GM12878 (cell line): ENCODE results near the gene MAN1A1. TPM values are rescaled to one million over a fixed set of nuclear protein-coding genes. Genes with fewer than 3 reads are reported as not detected.
A peak's percentile ranks its signal among the peaks of the same experiment; 100 is the strongest.

ENCODE experiments used
- ATAC-seq: fragments of 200-7000 bp; cut with Tn5 transposase; 3 replicates; pipeline ENCODE4 v1.9.1; 2020; ENCODE audit warnings: mild to moderate bottlenecking, moderate library complexity
- BruUV-seq: library from RNA; stranded (reverse); fragments of 400-500 nt; replicated peaks from 2 replicates; lab custom pipeline; 2021; lab: Mats Ljungman, UMichigan
- CTCF ChIA-PET: fragments of 300-600 bp; sonication (Branson Sonifier 250); formaldehyde crosslinking; extraction: SDS; loops from one replicate; lab custom pipeline; 2021; ENCODE audit warnings: inconsistent platforms; lab: Yijun Ruan, JAX
- POLR2A ChIA-PET: fragments of 350-600 bp; formaldehyde crosslinking; extraction: SDS; loops from one replicate; lab custom pipeline; 2021; ENCODE audit warnings: inconsistent platforms; lab: Charles Lee
- RAD21 ChIA-PET: fragments of 300-600 bp; sonication (Branson Sonifier 250); formaldehyde crosslinking; loops from one replicate; lab custom pipeline; 2023; ENCODE audit warnings: antibody characterized with exemption; ENCODE audit not compliant: unreplicated experiment; lab: Charles Lee
- SMC1A ChIA-PET: fragments of 300-600 bp; sonication (Branson Sonifier 250); formaldehyde crosslinking; loops from one replicate; lab custom pipeline; 2023; ENCODE audit not compliant: unreplicated experiment, uncharacterized antibody; lab: Charles Lee
- DNase-seq: peaks from one replicate; pipeline ENCODE4 v3.0.0-alpha.2; 2011; ENCODE audit warnings: low read depth, low spot score
- FAIRE-seq: peaks from 3 replicates; lab custom pipeline; 2011; peaks lifted over from hg19 to GRCh38; lab: Jason Lieb, UNC
- H2AFZ ChIP-seq: 2 replicates; pipeline ENCODE4 v1.6.0; 2011; ENCODE audit warnings: low read depth, low read length, control low read depth; ENCODE audit not compliant: control insufficient read depth
- H3K27ac ChIP-seq: 2 replicates; pipeline ENCODE4 v1.5.1; 2011; ENCODE audit warnings: control low read depth; ENCODE audit not compliant: control insufficient read depth, insufficient read depth
- H3K27me3 ChIP-seq, 2 experiments: replicated peaks in 1 of 2; 2 replicates each; pipeline versions ENCODE4 v1.6.0 to v1.6.1; 2011; ENCODE audit warnings: low read length in 1 of 2; ENCODE audit not compliant: control insufficient read depth in 2 of 2, insufficient read depth in 2 of 2
- H3K36me3 ChIP-seq, 2 experiments: 2 replicates each; pipeline ENCODE4 v1.5.1; 2011; ENCODE audit warnings: low read length in 1 of 2; ENCODE audit not compliant: control insufficient read depth in 2 of 2, insufficient read depth in 2 of 2
- H3K4me1 ChIP-seq: 2 replicates; pipeline ENCODE4 v1.6.1; 2011; ENCODE audit warnings: mild to moderate bottlenecking, low read length, moderate library complexity, mixed read lengths; ENCODE audit not compliant: control insufficient read depth, insufficient read depth
- H3K4me2 ChIP-seq: 2 replicates; pipeline ENCODE4 v1.6.0; 2011; ENCODE audit warnings: control low read depth; ENCODE audit not compliant: control insufficient read depth, insufficient read depth
- H3K4me3 ChIP-seq: fragments of 200-600 bp; sonication (generic); 2 replicates; pipeline ENCODE4 v1.5.1; 2016
- H3K79me2 ChIP-seq: 2 replicates; pipeline ENCODE4 v1.6.0; 2011; ENCODE audit warnings: low read length; ENCODE audit not compliant: control insufficient read depth, insufficient read depth
- H3K9ac ChIP-seq: 2 replicates; pipeline ENCODE4 v1.8.0; 2011; ENCODE audit warnings: low read length, control low read depth, mixed read lengths; ENCODE audit not compliant: control insufficient read depth, insufficient read depth
- H3K9me3 ChIP-seq: replicated peaks from 3 replicates; pipeline ENCODE4 v1.5.1; 2011; ENCODE audit warnings: mild to moderate bottlenecking, low read length; ENCODE audit not compliant: control insufficient read depth, insufficient read depth
- H4K20me1 ChIP-seq: 2 replicates; pipeline ENCODE4 v1.6.0; 2011; ENCODE audit not compliant: control insufficient read depth, insufficient read depth
- IKZF2 ChIP-seq, 2 experiments: fragments of 450-650 bp; IDR thresholded peaks; 2 replicates each; pipeline ENCODE4 v1.6.1; 2017; ENCODE audit warnings: mild to moderate bottlenecking in 2 of 2, moderate library complexity in 2 of 2
- IRF4 ChIP-seq: IDR thresholded peaks from 2 replicates; pipeline ENCODE4 v1.6.1; 2011; ENCODE audit warnings: low read depth, low read length
- NR2C2 ChIP-seq: IDR thresholded peaks from 2 replicates; pipeline ENCODE4 v1.6.1; 2011; ENCODE audit warnings: borderline replicate concordance, low read depth; ENCODE audit not compliant: control insufficient read depth, insufficient read length
- RUNX3 ChIP-seq: IDR thresholded peaks from 2 replicates; pipeline ENCODE4 v1.6.1; 2012; ENCODE audit warnings: low read length, inconsistent platforms
- SPI1 ChIP-seq: IDR thresholded peaks from 2 replicates; pipeline ENCODE4 v1.6.1; 2011; ENCODE audit warnings: low read depth, mild to moderate bottlenecking, low read length, moderate library complexity, borderline replicate concordance; ENCODE audit not compliant: insufficient read depth
- STAT3 ChIP-seq: IDR thresholded peaks from 2 replicates; pipeline ENCODE4 v1.6.1; 2011; ENCODE audit warnings: low read depth, low read length, improper control_type of control experiment
- WGBS: methylation state at CpG from one replicate; pipeline ENCODE4 v1.1.6; 2016; ENCODE audit warnings: low lambda C conversion rate; ENCODE audit not compliant: insufficient replicate concordance, insufficient coverage; ENCODE audit errors: missing lambda C conversion rate; 5-methylcytosine and 5-hydroxymethylcytosine counted together
- in situ Hi-C: fragments of 300-500 bp; cut with MboI; formaldehyde crosslinking; loops from 9 replicates; pipeline ENCODE4 v1.14.3; 2018; ENCODE audit warnings: mixed read lengths
- intact Hi-C: fragments of 100-400 bp; cut with micrococcal nuclease; formaldehyde crosslinking; loops from one replicate; pipeline ENCODE4 v1.14.2; 2022; ENCODE audit not compliant: unreplicated experiment
- polyA plus RNA-seq, 11 experiments: library from polyadenylated mRNA; depleted of rRNA in 4 of 11; unstranded in 6 of 11; stranded (reverse) in 5 of 11; fragments of >200 nt; fragmentation: Nextera tagmentation in 4 of 11; fragmentation: Illumina TruSeq in 1 of 11; extraction: Ambion mirVana in 4 of 11; extraction: Trizol in 1 of 11; gene quantifications; 1 replicate in 1 of 11; 2 replicates in 10 of 11; pipeline versions ENCODE4 v1.2.1 to v1.2.3, GENCODE V29; 2011 to 2016; ENCODE audit warnings: inconsistent platforms in 2 of 11, missing spikeins in 2 of 11, low read depth in 1 of 11
- total RNA-seq, 4 experiments: library from RNA; depleted of rRNA in 3 of 4; stranded (reverse); fragments of >200 nt in 3 of 4; fragmentation: Illumina TruSeq in 1 of 4; extraction: Trizol in 1 of 4; gene quantifications; 2 replicates each; pipeline versions ENCODE4 v1.2.1 to v1.2.3, GENCODE V29; 2013 to 2021
- TF ChIP-seq, protein P1 (sequence below): IDR thresholded peaks from 2 replicates; pipeline ENCODE4 v1.6.1; 2012; ENCODE audit warnings: low read depth, low read length, improper control_type of control experiment

MAN1A1 gene
- total and polyA plus RNA-seq, 10 of the 15 experiments (the other 5 are each of a cell fraction or from before 2014, with no cell fraction given), result 5.4 to 28.1 (median 19.5) TPM

- FAIRE-seq (no peak), DNase-seq (no peak)
- no peak for TF ChIP-seq IRF4
- no peak for TF ChIP-seq STAT3
- no peak for TF ChIP-seq NR2C2
- TF ChIP-seq, protein P1, sequence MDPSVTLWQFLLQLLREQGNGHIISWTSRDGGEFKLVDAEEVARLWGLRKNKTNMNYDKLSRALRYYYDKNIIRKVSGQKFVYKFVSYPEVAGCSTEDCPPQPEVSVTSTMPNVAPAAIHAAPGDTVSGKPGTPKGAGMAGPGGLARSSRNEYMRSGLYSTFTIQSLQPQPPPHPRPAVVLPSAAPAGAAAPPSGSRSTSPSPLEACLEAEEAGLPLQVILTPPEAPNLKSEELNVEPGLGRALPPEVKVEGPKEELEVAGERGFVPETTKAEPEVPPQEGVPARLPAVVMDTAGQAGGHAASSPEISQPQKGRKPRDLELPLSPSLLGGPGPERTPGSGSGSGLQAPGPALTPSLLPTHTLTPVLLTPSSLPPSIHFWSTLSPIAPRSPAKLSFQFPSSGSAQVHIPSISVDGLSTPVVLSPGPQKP, result no peak
- no peak for TF ChIP-seq SPI1
- TF ChIP-seq IKZF2 (IDR thresholded peaks at IDR 0.05), result peak in 1 of 2 experiments; percentile 14; a peak in 1 of 4 replicates
- peak; percentile 60; the same call in 1 of the 2 replicates for TF ChIP-seq RUNX3
- TF ChIP-seq, all 136 proteins: peak for 2
- in situ Hi-C loops, result no loop called here
- Histone ChIP-seq H3K27me3 (no peaks in the 10 kb centered on the region; a peak in 1 of 4 replicates), H3K36me3 (no peaks in the 10 kb centered on the region), H3K27ac (no peak overlapping the region), H4K20me1 (no peaks in the 10 kb centered on the region), H3K79me2 (no peaks in the 10 kb centered on the region), H2AFZ (peak overlapping the region; percentile 16; the same call in 1 of the 2 replicates), H3K4me3 (no peak overlapping the region), H3K9ac (no peak overlapping the region), H3K4me1 (peaks cover 8% of the 10 kb centered on the region; the same call in 1 of the 2 replicates), H3K4me2 (no peak overlapping the region), H3K9me3 (no peaks in the 10 kb centered on the region)
- WGBS, result 49% methylated on average over 7 of the region's 7 CpGs
- ATAC-seq, result peak; percentile 74
- POLR2A ChIA-PET, result no interaction called here
- CTCF ChIA-PET, result interaction anchor here (1.0 to 2.8 kb wide), 3 partner anchors 9 to 204 kb away, joined by 3 to 15 read pairs (median 4); no protein-coding TSS in a partner anchor
- BruUV-seq, result no TSS peak
- SMC1A ChIA-PET, result interaction anchor here (1.1 to 2.9 kb wide), 3 partner anchors 8 to 204 kb away, joined by 3 to 20 read pairs (median 4); no protein-coding TSS in a partner anchor
- intact Hi-C loops, result no loop called here
- RAD21 ChIA-PET, result interaction anchor here (0.9 kb wide), 1 partner anchor 10 kb away, joined by 3 read pairs; no protein-coding TSS in a partner anchor
Measured at GRCh38 chr6:119138906-119139541, 210.5 kb downstream of the MAN1A1 start.
